K562 (cell line): Measurements from ENCODE around the gene FITM1. TPM values are rescaled to one million over a fixed set of nuclear protein-coding genes. Genes with fewer than 3 reads are reported as not detected.
A peak's percentile ranks its signal among the peaks of the same experiment; 100 is the strongest.

ENCODE experiments used
- ATAC-seq: fragments of 200-7000 bp; cut with Tn5 transposase; 3 replicates; pipeline ENCODE4 v1.9.1; 2020; ENCODE audit warnings: moderate library complexity
- BruUV-seq: library from RNA; stranded (reverse); fragments of 400-500 nt; replicated peaks from 2 replicates; lab custom pipeline; 2021; lab: Mats Ljungman, UMichigan
- CTCF ChIA-PET: fragments of 300-600 bp; formaldehyde crosslinking; extraction: SDS; loops from one replicate; lab custom pipeline; 2021; ENCODE audit warnings: low intra/inter-chr PET ratio; lab: Yijun Ruan, JAX
- POLR2A ChIA-PET: fragments of 300-600, 350-650 bp; sonication (Branson Sonifier 250); formaldehyde crosslinking; extraction: SDS; loops from one replicate; lab custom pipeline; 2021; ENCODE audit warnings: antibody characterized with exemption, inconsistent platforms; lab: Yijun Ruan, JAX
- DNase-seq, 4 experiments: peaks; one replicate each; pipeline versions ENCODE4 v3.0.0 to v3.0.0-alpha.2; 2011 to 2018; ENCODE audit warnings: low spot score in 3 of 4, mixed read lengths in 3 of 4; ENCODE audit errors: extremely low read depth in 1 of 4
- FAIRE-seq: peaks from 2 replicates; lab custom pipeline; 2011; peaks lifted over from hg19 to GRCh38; lab: Jason Lieb, UNC
- H2AFZ ChIP-seq: 2 replicates; pipeline ENCODE4 v1.6.0; 2011; ENCODE audit warnings: low read depth, low read length, control low read depth, inconsistent platforms
- H3K27ac ChIP-seq: fragments of 200-600 bp; 3 replicates; pipeline ENCODE4 v1.8.0; 2011; ENCODE audit warnings: low read depth, mild to moderate bottlenecking, control low read depth, inconsistent platforms, low read length, moderate library complexity, mixed read lengths; ENCODE audit errors: extremely low read depth
- H3K27me3 ChIP-seq, 2 experiments: fragments of 300-600 bp in 1 of 2; 2 replicates in 1 of 2; 3 replicates in 1 of 2; pipeline versions ENCODE4 v1.6.0 to v1.8.0; 2011; ENCODE audit warnings: inconsistent platforms in 2 of 2, low read length in 2 of 2, mild to moderate bottlenecking in 1 of 2, mixed read lengths in 1 of 2, moderate library complexity in 1 of 2; ENCODE audit not compliant: control insufficient read depth in 2 of 2, insufficient read depth in 2 of 2
- H3K36me3 ChIP-seq: fragments of 300-600 bp; 3 replicates; pipeline ENCODE4 v1.8.0; 2011; ENCODE audit warnings: mild to moderate bottlenecking, low read length, inconsistent platforms; ENCODE audit not compliant: control insufficient read depth, insufficient read depth
- H3K4me1 ChIP-seq, 2 experiments: fragments of 200-600 bp in 1 of 2; replicated peaks in 1 of 2; 2 replicates in 1 of 2; 3 replicates in 1 of 2; pipeline versions ENCODE4 v1.5.1 to v1.8.0; 2011; ENCODE audit warnings: inconsistent platforms in 2 of 2, low read length in 2 of 2, mild to moderate bottlenecking in 1 of 2, mixed read lengths in 1 of 2, moderate library complexity in 1 of 2; ENCODE audit not compliant: control insufficient read depth in 2 of 2, insufficient read depth in 2 of 2
- H3K4me2 ChIP-seq: 2 replicates; pipeline ENCODE4 v1.6.1; 2011; ENCODE audit warnings: low read length, control low read depth, inconsistent platforms, mixed read lengths; ENCODE audit not compliant: insufficient read depth
- H3K4me3 ChIP-seq: fragments of 200-600 bp; sonication (generic), shearing (Covaris generic); 2 replicates; pipeline ENCODE4 v1.5.1; 2016; ENCODE audit warnings: control low read depth, inconsistent platforms
- H3K79me2 ChIP-seq: fragments of 200-600 bp; 3 replicates; pipeline ENCODE4 v1.8.0; 2011; ENCODE audit warnings: low read length, inconsistent platforms; ENCODE audit not compliant: control insufficient read depth, insufficient read depth
- H3K9ac ChIP-seq, 2 experiments: 2 replicates each; pipeline versions ENCODE4 v1.6.0 to v1.6.1; 2011; ENCODE audit warnings: low read depth in 2 of 2, low read length in 2 of 2, control low read depth in 1 of 2, inconsistent platforms in 1 of 2, mild to moderate bottlenecking in 1 of 2, mixed read lengths in 1 of 2; ENCODE audit not compliant: insufficient read depth in 1 of 2
- H3K9me1 ChIP-seq: one replicate; pipeline ENCODE4 v1.6.0; 2011; ENCODE audit warnings: inconsistent platforms, mild to moderate bottlenecking, low read length, moderate library complexity; ENCODE audit not compliant: control insufficient read depth, insufficient read depth
- H3K9me3 ChIP-seq: replicated peaks from 2 replicates; pipeline ENCODE4 v1.5.1; 2011; ENCODE audit warnings: low read depth, low read length, inconsistent platforms; ENCODE audit not compliant: control insufficient read depth, insufficient read depth
- H4K20me1 ChIP-seq: replicated peaks from 2 replicates; pipeline ENCODE4 v1.6.1; 2011; ENCODE audit warnings: low read length, inconsistent platforms, mixed read lengths; ENCODE audit not compliant: control insufficient read depth, insufficient read depth
- EHMT2 ChIP-seq: fragments of 450-650 bp; IDR thresholded peaks from 2 replicates; pipeline ENCODE4 v1.6.1; 2018; ENCODE audit warnings: antibody characterized with exemption
- HDAC1 ChIP-seq, 2 experiments: fragments of 450-650 bp; IDR thresholded peaks; 2 replicates each; pipeline ENCODE4 v1.6.1; 2016 to 2017; ENCODE audit warnings: inconsistent platforms in 1 of 2, mild to moderate bottlenecking in 1 of 2, moderate library complexity in 1 of 2
- KDM1A ChIP-seq, 2 experiments: fragments of 450-650 bp; IDR thresholded peaks; 2 replicates each; pipeline ENCODE4 v1.6.1; 2016; ENCODE audit warnings: mild to moderate bottlenecking in 2 of 2
- LEF1 ChIP-seq: fragments of 450-650 bp; IDR thresholded peaks from 2 replicates; pipeline ENCODE4 v1.6.1; 2016; ENCODE audit warnings: mild to moderate bottlenecking
- MED1 ChIP-seq: sonication (generic); formaldehyde crosslinking; IDR thresholded peaks from 2 replicates; pipeline ENCODE4 v1.8.1; 2023; ENCODE audit warnings: missing genetic modification reagents, borderline replicate concordance
- SIRT6 ChIP-seq: IDR thresholded peaks from one replicate; pipeline ENCODE4 v1.6.1; 2012; ENCODE audit warnings: low read depth, mild to moderate bottlenecking, control low read depth, inconsistent platforms, low read length, moderate library complexity
- ZNF699 ChIP-seq: fragments of 250-450 bp; sonication (Bioruptor Pico); IDR thresholded peaks from 2 replicates; pipeline ENCODE4 v1.8.0; 2021; ENCODE audit warnings: mild to moderate bottlenecking, moderate library complexity; ENCODE audit not compliant: insufficient replicate concordance
- ZNF780A ChIP-seq: fragments of 250-450 bp; sonication (Bioruptor Pico); IDR thresholded peaks from 2 replicates; pipeline ENCODE4 v1.5.0; 2021; ENCODE audit warnings: mild to moderate bottlenecking
- WGBS: fragments of 100-300 bp; shearing (Covaris generic); methylation state at CpG from one replicate; pipeline ENCODE4 v1.1.6; 2016; ENCODE audit warnings: low coverage, mixed read lengths; ENCODE audit not compliant: insufficient coverage; ENCODE audit errors: missing lambda C conversion rate; 5-methylcytosine and 5-hydroxymethylcytosine counted together
- in situ Hi-C: fragments of 300-500 bp; cut with MboI; formaldehyde crosslinking; loops from 4 replicates; pipeline ENCODE4 v1.15.0; 2018; ENCODE audit warnings: inconsistent platforms, mixed read lengths
- intact Hi-C: fragments of 100-400 bp; cut with micrococcal nuclease; formaldehyde crosslinking; loops from 2 replicates; pipeline ENCODE4 v1.14.2; 2022
- polyA plus RNA-seq, 8 experiments: library from polyadenylated mRNA; depleted of rRNA in 4 of 8; stranded (reverse) in 5 of 8; unstranded in 3 of 8; fragments of >200 nt; fragmentation: Nextera tagmentation in 2 of 8; fragmentation: Illumina TruSeq in 1 of 8; extraction: Ambion mirVana in 2 of 8; extraction: Trizol in 1 of 8; gene quantifications; 2 replicates each; pipeline versions ENCODE4 v1.2.1 to v1.2.3, GENCODE V29; 2011 to 2014; ENCODE audit warnings: inconsistent platforms in 1 of 8, missing spikeins in 1 of 8
- total RNA-seq, 7 experiments: library from RNA; depleted of rRNA in 6 of 7; stranded (reverse); fragments of >200 nt in 6 of 7; fragmentation: Illumina TruSeq in 2 of 7; extraction: Trizol in 2 of 7; gene quantifications; 2 replicates each; pipeline versions ENCODE4 v1.2.1 to v1.2.3, GENCODE V29; 2011 to 2021; ENCODE audit warnings: low replicate concordance in 1 of 7
- TF ChIP-seq, protein P1 (sequence below), 2 experiments: fragments of 450-650 bp in 1 of 2; sonication (generic) in 1 of 2; formaldehyde crosslinking in 1 of 2; IDR thresholded peaks; 2 replicates each; pipeline versions ENCODE4 v1.7.1 to v1.9.0; 2016 to 2022; ENCODE audit warnings: inconsistent platforms in 1 of 2, mild to moderate bottlenecking in 1 of 2, missing genetic modification reagents in 1 of 2

The FITM1 gene
- total and polyA plus RNA-seq, 9 of the 15 experiments (the other 6 are each of a cell fraction or from before 2014, with no cell fraction given), result 0.09 to 0.20 TPM; not detected in 7

- no peak for TF ChIP-seq ZNF699
- no peak for TF ChIP-seq LEF1
- TF ChIP-seq, all 486 proteins: peak for 0
Observed at GRCh38 chr14:24129410-24129998, 955 bp upstream of the FITM1 start (continued).

GRCh38 chr14:24130717-24131548 is 474 bp downstream of the FITM1 start:
- FAIRE-seq (no peak), DNase-seq (no peak), ATAC-seq (no peak)
- H3K4me1 ChIP-seq, result peaks cover 4 to 18% of the 10 kb centered on the region in 2 experiments; a peak in 4 of 5 replicates
- intact Hi-C loops (no loop called here), in situ Hi-C loops (no loop called here)
- no peaks in the 10 kb centered on the region for H3K36me3 ChIP-seq
- H3K9ac ChIP-seq, result peak overlapping the region in 1 of 2 experiments; percentile 64; a peak in 2 of 4 replicates
- no peaks in the 10 kb centered on the region for H3K79me2 ChIP-seq
- no peaks in the 10 kb centered on the region for H3K9me1 ChIP-seq
- no peaks in the 10 kb centered on the region for H3K9me3 ChIP-seq
- no peaks in the 10 kb centered on the region for H4K20me1 ChIP-seq
- H3K4me3 ChIP-seq, result no peak overlapping the region
- ChIA-PET CTCF (no interaction called here), POLR2A (interaction anchor here (0.6 to 0.7 kb wide), 3 partner anchors 10 to 139 kb away, joined by 3 read pairs; no protein-coding TSS in a partner anchor)
- H3K27me3 ChIP-seq, result no peaks in the 10 kb centered on the region
- WGBS, result 20% methylated on average over 5 of the region's 7 CpGs
- no peak overlapping the region for H3K4me2 ChIP-seq
- H3K27ac ChIP-seq, result no peak overlapping the region
- BruUV-seq, result no TSS peak
- H2AFZ ChIP-seq, result no peak overlapping the region
- no peak for TF ChIP-seq MED1 (CRISPR knock-in tag)
- TF ChIP-seq KDM1A (IDR thresholded peaks at IDR 0.05), result no peak
- TF ChIP-seq SIRT6, result no peak
- no peak for TF ChIP-seq ZNF780A (CRISPR knock-in tag)
- TF ChIP-seq HDAC1 (IDR thresholded peaks at IDR 0.05), result no peak
- TF ChIP-seq, protein P1, sequence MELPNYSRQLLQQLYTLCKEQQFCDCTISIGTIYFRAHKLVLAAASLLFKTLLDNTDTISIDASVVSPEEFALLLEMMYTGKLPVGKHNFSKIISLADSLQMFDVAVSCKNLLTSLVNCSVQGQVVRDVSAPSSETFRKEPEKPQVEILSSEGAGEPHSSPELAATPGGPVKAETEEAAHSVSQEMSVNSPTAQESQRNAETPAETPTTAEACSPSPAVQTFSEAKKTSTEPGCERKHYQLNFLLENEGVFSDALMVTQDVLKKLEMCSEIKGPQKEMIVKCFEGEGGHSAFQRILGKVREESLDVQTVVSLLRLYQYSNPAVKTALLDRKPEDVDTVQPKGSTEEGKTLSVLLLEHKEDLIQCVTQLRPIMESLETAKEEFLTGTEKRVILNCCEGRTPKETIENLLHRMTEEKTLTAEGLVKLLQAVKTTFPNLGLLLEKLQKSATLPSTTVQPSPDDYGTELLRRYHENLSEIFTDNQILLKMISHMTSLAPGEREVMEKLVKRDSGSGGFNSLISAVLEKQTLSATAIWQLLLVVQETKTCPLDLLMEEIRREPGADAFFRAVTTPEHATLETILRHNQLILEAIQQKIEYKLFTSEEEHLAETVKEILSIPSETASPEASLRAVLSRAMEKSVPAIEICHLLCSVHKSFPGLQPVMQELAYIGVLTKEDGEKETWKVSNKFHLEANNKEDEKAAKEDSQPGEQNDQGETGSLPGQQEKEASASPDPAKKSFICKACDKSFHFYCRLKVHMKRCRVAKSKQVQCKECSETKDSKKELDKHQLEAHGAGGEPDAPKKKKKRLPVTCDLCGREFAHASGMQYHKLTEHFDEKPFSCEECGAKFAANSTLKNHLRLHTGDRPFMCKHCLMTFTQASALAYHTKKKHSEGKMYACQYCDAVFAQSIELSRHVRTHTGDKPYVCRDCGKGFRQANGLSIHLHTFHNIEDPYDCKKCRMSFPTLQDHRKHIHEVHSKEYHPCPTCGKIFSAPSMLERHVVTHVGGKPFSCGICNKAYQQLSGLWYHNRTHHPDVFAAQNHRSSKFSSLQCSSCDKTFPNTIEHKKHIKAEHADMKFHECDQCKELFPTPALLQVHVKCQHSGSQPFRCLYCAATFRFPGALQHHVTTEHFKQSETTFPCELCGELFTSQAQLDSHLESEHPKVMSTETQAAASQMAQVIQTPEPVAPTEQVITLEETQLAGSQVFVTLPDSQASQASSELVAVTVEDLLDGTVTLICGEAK (IDR thresholded peaks at IDR 0.05), result no peak
- TF ChIP-seq, protein P1 (CRISPR knock-in tag; IDR thresholded peaks at IDR 0.05), result no peak
- TF ChIP-seq EHMT2, result no peak
